HS-5 (cell line): Measurements from ENCODE around the gene MUC6.

Experiments used
- DNase-seq: peaks from one replicate; pipeline ENCODE4 v3.0.0-alpha.2; 2012; ENCODE audit warnings: low read depth

MUC6 gene

DNA sequence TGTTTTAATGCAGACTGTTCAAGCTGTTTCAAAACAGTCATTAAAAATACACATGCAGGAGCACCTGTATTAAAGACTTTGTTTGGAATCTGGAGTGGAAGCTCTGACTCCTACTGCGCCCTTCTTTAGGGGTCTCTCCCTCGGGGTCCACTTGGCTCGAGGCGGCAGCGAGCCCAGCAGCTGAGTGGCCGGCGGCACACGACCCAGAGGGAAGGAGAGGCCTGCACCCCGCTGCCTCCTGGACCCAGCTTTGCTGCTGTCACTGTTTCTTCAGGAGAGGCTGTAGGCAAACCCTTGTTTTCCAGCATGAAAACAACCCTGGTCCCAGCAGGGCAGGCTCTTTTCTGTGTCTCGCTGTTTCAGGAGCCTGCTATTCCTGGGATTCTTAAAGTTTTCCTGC, 29.2 kb downstream of the MUC6 start:
- no peak for DNase-seq

DNA sequence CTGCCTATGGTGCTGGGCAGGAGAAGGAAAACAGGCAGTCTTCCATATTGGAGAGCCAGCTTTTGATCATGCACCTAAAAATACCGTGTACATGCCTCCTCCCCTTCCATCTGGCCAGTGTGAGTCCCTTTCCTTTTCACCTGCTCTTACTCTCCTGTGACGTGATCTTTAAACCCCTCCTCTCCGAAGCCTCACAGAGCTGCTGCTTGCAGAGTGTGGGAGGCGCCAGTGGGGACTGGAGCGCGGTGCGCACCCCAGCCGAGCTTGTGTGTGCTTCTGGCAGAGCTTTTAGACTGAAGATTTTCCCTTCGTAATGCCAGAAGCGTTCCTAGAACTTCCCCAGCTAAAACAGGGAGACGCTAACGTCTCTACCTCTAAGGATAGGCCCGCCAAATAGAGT, 29.8 kb downstream of the MUC6 start:
- no peak for DNase-seq

DNA sequence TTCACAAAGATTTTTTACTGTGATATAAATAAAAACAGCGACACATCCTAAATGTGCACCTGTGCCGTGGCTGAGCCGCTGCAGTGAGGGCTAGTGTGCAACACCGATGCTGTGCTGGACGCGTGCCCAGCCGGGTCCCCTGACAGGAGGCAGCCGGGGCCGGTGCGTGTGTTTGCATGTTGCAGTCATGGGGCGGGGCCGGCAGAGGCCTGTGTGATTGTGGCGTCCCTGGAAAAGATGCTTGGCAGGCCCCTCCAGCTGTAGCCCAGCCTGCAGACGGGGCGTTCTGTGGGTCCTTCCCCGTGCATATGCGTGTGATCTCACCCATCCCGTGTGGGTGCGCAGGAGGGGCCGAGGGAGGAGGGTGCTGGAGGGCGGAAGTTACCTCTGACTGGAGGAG, 30.6 kb downstream of the MUC6 start:
- DNase-seq = no peak

DNA sequence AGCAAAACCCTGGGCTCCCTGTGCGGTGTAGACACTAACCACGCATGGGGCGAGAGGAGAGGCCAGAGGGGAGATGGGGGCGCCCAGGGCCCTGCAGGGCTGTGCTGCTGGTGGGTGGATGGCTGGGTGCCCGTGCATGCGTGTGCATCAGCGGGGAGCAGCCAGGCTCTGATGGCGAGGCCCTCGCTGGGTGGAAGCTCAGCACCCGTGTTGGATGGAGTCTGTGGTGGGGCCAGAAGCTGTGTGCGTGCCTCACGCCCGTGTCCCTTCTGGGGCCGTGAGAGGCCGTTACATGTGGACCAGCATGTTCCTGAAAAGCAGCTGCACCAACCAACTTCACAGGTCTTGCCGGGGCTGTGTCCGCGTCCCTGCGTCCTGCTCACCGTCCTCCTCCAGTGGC, 33.4 kb downstream of the MUC6 start:
- no peak for DNase-seq

DNA sequence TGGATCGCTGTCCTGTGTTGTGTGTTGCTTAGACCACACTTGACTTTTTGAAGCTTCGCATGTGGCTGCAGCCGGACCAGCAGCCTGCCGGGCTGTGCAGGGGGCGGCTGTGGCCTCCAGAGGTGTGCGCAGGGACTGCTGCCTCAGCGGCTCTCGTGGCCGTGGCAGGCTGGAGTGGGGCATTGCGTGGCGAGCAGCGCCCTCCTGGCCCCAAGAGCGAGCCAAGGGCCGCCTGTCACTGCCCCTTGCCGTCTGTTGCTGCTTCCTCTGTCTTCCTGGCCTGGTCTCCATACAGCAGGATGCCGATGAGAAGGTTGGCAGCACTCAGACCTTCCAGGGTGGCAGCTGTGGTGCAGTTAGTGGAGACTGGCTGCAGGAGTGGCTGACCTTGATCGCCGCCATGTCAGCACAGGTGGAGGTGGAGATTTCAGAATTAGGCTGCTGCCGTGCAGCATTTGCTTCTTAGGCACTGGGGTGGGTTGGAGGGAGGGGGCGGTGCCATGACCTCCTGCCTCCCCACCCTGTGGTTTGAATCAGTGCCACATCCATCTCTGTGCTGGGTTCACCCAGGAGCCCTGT, 34.0 kb downstream of the MUC6 start:
- no peak for DNase-seq

DNA sequence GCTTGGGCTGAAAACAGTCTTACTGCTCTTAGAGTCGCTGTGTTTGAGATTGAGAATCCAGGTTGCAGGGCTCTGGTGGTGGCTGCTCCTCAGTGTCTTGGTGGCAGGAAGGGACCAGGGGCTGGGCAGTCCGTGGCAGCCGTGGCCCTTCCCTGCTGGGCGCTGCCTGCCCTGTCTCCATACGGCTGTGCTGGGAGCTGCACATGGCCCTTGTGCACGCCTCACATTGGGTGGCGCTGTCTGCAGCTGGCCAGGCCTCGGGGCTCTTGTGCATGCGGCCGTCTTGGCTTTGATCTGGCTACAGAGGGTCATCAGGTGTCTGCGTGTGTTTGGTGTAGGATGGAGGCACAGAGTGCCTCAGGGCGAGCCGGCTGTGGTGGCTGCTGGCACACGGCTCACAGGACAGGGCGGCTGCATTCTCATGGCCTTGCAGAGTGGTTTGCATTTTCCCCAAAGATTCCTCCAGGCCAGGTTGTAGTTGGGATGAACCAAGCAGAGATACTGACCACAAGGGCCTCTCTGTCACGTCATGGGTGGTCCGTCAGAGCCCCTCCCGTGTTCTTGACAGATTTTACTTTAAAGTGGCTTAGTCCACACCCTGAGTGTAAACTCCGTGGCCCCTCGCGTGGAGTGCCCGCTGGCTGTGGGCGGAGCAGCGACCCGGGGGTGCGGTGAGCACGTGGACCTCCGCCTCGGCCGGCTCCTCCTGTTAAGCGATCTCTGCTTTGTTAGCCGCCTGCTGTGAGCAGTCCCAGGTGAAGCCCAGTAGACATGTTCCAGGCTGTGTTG, 34.7 kb downstream of the MUC6 start:
- DNase-seq = no peak

DNA sequence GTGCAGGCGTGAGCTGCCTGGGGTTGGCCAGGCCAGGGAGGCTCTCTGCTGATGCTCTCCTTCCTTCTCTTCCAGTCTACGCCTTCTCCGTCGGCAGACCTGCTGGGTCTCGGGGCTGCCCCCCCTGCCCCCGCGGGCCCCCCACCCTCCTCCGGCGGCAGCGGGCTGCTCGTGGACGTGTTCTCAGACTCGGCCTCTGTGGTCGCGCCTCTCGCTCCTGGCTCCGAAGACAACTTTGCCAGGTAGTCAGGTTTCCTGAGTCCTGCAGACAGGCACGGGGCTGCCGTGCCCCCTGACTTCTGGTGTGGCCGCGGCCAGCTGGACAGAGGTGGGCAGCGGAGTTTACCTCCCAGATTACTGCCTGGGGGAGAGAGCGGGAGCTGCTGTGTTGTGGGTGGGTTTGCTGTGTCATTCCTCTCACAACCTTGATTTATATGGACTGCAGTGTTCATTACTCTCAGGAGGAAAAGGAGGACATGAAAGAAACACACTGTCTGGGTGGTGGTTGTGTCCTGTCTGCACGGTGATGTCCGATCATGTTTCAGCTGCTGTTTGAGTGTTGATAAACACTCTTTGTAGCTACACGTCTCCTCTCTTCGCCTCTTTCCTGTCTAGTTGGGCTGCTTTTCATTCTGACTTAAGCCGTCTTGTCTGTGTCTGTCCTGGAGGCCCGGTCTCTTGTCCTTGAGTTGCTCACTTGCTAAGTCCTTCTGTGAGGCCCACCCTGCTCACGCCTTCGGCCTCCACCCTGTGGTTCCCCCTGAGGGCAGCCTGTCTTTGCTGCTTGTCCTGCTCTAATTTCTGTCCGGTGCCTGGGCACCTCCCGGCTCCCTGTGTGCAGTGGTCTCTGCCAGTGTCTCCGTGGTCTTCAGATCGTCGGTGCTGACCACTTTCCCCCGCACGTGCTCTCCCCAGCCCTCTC, 35.9 kb downstream of the MUC6 start:
- no peak for DNase-seq

DNA sequence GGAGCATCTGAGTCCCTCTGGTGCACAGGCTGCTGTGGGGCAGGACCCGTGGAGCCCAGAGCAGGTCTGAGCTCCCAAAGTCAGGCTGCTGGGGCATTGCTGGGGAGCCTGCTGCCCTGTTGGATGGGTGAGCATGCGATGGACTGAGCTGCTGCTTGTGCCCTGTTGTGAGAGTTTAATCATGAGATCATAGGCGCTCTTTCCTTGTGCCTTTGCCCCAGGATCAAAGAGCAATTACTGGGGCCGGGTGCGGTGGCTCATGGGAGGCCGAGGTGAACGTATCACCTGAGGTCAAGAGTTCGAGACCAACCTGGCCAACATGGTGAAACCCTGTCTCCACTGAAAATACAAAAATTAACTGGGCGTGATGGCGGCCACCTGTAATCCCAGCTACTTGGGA, 37.5 kb downstream of the MUC6 start:
- no peak for DNase-seq

DNA sequence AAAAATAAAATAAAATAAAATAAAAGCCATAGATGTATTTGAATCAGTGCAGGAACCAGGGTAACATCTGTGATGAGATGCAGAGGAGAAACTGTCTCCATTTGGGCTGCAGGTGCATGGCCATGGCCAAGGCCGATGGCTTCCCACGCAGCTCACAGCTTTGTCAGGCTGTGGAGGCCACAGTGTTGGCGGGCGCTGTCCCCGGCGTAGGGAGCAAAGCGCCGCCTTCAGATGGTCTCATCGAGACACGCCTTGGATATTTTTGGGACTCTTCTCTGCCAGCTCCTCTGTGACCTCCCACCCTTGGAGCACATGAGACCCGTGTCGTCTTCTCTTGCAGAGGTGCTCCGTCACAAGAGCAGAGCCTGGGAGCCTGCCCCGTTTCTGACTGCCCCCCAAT, 38.6 kb downstream of the MUC6 start:
- no peak for DNase-seq

DNA sequence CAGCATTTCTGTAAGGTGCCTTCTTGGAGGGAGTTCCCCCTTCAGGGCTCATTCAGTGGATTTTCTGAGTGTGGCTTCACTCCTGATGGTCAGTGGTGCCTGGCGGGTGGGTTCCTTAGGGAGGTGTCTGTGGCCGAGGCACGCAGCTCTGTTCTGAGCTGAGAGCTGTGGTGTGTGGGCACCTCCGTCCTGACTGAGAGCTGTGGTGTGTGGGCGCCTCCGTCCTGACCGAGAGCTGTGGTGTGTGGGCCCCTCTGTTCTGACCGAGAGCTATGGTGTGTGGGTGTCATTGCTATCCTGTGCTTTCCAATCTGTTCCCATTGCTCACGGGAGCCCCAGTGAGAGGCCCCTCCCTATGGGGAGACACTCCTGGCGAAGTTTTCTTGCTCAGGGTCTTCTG, 39.8 kb downstream of the MUC6 start:
- no peak for DNase-seq

DNA sequence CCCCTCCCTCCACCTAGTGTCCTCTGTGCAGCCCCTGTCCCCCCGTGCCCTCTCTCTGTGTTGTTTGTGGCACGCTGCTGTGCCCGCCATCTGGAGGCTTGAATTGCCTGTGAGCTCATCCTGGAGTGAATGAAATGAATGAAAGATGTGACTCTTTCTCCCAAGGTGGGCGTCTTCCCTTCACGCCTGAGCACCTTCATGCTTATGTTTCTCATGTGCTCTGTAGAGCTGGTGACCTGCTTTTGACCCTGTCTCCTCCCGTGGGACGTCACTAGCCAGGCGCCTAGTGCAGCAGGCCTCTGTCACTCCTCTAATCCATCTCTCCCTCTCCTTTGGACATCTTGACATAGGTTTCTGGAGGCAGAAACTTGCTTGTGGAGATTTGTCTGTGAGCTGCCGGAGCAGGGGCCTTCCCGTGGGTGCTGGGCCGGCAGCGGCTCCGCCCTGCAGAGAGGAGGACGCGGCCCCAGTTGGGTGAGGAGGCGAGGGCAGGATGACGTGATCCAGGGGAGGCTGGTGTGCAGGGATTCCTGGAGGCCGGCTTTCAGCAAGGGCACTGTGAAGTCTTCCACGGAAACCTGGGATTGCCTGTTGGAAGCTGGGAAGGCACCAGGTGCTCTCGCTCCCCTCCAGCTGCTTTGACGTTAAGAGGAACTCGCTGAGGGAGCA, 40.6 kb downstream of the MUC6 start:
- no peak for DNase-seq

DNA sequence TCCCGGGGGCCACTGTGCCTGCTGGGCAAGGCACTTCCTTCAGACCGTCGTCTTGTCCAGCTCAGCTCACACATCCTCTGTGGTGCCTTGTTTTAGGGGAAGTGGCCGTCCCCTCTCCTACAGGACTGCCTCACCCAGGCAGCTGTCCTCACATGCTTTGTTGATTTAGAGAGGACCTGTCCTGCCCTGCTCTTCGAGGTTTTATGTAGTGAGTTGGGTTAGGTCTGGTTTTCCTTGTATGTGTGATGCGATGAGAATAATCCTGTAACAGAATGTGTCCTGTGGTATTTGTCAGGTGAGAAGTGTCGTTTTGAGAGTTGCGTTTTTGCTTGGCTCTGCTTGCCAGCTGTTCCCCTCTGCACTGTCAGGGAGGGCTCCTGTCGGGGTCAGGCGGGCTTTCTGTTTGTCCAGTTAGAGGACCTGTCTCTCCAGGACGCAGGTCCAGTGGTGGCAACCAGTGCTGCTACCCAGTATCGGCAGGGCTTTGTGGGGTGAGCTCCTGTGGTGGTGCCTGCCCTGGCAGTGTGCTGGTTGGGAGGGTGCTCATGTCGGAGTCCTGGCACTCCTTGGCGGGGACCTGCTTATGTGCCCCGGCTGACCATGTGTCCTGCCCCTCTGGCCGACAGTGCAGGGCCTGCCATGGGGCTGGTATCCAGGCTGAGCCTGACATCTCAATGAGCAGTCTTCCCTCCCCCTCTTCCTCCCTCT, 41.3 kb downstream of the MUC6 start:
- DNase-seq = no peak

DNA sequence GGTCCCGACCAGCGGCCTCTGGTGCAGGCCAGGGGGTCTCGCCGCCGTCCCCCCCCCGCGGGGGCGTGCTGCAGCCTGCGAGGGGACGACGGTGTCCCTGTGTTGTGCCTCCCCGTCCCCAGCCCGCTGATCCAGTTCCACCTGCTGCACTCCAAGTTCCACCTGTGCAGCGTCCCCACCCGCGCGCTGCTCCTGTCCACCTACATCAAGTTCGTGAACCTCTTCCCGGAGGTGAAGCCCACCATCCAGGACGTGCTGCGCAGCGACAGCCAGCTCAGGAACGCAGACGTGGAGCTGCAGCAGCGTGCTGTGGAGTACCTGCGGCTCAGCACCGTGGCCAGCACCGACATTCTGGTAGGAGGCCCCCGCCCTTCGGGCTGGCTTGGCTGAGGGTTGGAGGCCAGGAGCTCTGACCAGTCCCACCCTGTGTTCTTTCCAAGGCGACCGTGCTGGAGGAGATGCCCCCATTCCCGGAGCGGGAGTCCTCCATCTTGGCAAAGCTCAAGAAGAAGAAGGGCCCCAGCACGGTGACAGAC, 42.8 kb downstream of the MUC6 start:
- DNase-seq = no peak

DNA sequence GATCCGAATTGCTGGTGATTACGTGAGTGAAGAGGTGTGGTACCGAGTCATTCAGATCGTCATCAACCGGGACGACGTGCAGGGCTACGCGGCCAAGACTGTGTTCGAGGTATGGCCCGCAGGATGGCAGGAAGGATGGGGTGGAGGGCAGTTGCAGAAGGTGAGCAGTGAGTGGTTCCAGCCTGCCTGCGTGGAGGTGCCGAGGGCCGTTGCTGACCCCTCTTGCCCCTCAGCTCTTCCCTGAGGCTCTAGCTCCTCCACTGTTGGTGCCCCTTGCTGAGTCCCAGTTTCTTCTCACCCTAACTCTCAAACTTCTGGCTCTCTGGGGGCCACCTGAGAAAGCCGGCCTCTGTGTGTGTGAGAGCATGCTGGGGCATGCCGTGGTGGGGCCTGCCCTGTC, 43.9 kb downstream of the MUC6 start:
- DNase-seq = no peak

DNA sequence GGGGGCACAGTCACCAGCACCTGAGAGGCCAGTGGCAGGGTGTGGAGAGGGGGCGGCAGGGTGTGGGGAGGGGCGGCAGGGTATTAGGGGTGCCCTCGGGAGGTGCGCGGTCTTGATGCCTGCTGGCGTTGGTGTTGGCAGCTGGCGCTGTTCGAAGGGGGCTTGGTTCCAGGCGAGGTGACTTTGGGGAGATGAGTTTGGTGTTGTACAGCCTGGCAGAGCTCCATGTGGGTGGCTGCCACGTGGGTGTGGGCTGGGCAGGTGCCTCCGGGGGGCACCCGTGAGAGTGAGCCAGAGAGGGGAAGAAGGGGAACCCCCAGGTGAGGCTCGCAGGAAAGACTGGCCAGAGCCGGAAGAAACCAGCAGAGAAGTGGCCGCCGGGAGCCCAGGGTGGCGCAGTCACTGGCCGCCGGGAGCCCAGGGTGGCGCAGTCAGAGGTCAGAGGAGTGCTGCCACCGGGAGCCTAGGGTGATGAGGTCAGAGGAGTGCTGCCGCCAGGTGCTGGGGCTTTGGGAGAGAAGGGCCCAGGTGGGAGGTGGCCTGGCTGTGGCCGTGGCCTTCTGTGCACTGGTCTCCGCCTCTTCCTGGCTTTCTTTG, 44.7 kb downstream of the MUC6 start:
- DNase-seq = no peak

DNA sequence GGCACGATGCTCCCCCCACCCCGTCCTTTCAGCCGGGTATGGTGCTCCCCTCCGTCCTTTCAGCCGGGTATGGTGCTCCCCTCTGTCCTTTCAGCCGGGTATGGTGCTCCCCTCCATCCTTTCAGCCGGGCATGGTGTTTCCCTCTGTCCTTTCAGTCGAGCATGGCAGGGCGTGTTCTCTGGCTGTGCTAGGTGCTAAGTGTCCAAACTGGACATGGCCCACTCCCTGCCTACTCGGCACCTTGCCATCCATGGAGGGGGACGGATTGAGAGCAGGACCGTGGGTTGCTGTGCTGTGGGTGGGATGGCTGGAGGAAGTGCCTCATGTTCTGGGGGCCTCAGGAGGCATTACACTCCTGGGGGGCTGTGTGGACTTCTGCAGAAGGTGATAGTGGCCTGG, 45.5 kb downstream of the MUC6 start:
- DNase-seq = no peak

DNA sequence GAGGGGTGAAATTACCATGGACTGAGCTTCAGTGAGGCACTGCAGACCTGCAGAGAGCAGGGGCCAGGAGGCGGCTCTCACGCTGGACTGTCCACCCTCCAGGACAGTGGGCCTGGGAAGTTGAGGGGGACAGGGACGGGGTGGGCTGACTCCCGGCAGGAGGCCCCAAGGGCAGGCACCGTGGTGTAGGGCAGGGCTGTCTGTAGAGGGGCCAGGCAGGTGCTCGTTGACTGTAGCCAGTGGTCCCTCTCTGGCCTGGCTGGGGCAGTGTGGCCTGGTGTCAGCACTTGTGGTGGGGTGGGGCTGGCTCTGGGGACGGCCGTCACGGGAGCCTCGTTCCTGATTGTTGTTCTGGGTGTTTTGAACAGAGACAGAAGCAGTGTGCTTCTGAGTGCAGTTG, 46.4 kb downstream of the MUC6 start:
- DNase-seq = no peak

DNA sequence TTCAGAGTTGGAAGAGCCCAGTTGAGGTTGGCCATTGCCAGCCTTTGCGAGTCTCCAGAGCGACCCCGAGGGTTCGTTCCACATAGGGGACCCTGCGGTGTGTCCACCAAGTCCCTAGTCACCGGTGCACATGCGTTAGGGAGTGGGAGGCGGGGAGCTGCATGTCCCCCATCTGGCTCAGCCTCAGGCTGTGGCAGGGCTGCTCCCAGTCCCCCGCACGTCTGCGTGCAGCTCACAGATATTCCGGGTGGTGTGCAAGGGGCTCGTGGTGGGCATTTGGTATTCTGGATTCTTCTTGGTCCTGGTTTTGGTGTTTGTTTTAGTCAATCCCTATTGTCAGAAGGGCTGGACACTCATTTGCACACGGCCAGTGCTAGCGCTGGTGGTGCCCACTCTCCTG, 48.8 kb downstream of the MUC6 start:
- no peak for DNase-seq

DNA sequence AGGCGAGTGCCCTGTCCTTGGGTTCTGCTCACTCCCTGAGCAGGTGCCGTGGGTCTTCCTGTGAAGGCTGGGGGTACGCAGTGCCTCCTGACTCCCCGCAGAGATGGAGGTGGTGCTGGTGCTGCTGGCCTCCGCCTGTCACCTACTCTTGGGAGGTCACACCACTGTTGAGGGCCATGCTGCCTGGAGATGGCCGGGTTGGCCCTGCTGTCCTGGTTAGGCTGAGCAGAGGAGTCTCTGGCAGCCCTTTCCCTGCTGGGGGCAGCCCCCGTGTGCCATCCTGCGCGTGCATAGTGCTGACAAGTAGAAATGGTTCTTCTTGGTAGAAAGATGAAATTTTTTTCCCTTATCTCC, 49.6 kb downstream of the MUC6 start:
- DNase-seq = no peak

DNA sequence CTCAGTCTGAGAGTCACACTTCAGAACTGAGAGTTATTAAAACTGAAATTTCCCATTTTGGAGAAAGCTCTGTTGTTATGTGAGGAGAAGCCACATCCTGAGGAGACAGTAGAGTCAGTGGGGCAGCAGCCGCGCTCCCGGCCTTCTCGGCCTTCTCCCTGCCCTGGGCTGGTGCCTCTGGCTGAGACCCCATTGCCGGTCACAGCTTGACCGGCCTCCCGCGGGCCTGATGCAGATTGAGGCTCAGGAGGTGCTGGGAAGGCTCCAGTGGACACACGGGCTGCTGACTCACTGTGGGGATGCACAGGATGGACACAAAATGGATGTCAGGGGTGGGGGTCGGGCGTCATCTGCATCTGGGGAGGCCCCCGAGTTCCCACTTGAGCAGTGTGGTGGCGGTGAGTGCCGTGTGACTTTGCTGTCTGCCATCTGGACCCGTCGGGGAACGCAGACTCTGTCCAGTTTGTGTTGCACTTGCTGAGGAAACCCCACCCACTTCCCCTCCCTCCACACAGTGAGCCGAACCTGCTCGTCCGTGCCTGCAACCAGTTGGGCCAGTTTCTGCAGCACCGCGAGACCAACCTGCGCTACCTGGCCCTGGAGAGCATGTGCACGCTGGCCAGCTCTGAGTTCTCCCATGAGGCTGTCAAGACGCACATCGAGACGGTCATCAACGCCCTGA, 50.1 kb downstream of the MUC6 start:
- no peak for DNase-seq

DNA sequence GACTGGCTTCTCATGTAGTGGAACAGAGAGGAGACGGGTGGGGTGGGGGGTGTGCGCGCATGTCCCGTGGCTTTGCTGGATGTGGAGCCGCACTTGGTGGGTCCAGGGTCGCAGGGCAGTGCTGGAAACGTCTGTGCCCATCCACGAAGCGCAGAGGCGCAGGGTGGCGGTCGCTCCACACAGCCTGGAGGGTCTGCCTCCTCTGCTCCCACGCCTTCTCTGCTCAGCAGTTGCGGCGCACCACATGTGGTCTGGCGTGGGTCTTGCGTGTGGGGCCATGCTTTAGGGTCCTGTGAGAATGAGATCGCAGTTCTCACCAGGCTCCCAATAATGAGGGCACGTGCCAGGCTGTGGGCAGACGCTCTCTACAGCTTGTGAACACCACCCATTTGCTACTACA, 50.7 kb downstream of the MUC6 start:
- no peak for DNase-seq
